ENCODE data around the gene ERC1. TPM values are rescaled to one million over a fixed set of nuclear protein-coding genes. Genes with fewer than 3 reads are reported as not detected.
A peak's percentile ranks its signal among the peaks of the same experiment; 100 is the strongest.

The ERC1 gene
- total RNA-seq, 2 experiments from 2014 or later, result 24.7 to 31.9 TPM

DNA sequence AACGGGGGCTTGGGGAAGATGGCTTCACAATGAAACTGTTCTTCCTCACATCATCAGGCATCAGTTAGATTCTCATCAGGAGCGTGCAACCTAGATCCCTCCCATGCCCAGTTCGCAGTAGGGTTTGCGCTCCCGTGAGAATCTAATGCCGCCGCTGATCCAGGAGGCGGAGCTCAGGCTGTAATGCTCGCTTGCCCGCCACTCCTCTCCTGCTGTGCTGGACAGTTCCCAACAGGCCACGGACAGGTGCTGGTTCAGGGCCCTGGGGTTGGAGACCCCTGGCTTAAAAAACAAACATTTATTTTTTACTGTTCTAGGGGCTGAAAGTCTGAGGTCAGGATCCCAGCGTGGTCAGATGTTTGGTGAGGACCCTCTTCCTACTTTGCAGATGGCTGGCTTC, 422.9 kb downstream of the ERC1 start:
- no peak overlapping the region for H3K27ac Mint-ChIP-seq
- ChIA-PET POLR2A (no interaction called here), CTCF (no interaction called here)
- H3K36me3 Mint-ChIP-seq (ENCODE audit: low read depth), result peaks cover 30% of the 10 kb centered on the region
- peaks cover 1% of the 10 kb centered on the region for H3K9me3 Mint-ChIP-seq (ENCODE audit: low read depth)
- no peaks in the 10 kb centered on the region for H3K4me1 Mint-ChIP-seq
- no peak for ATAC-seq
- intact Hi-C loops (cut with DNase I, micrococcal nuclease), result no loop called here
- H3K4me3 Mint-ChIP-seq, result no peak overlapping the region
- no peaks in the 10 kb centered on the region for H3K27me3 Mint-ChIP-seq
- no peak for DNase-seq

DNA sequence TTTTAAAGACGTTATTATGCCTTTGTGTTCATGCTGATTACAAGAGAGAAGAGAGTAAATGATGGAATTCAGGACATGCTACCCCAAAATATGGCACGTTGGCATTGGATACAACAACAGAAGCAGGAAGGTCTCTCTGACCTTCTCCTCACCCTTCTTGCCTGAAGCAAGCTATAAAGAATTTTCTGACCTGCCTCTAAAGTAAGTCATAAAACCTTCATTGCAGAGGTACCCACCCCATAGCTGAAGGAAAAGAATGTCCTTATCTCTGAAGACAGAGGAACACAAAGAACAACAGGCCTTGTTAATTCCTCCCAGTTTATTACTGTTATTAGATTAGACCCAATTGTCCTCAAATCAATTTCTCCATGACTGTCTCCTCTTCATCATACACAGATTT, 427.1 kb downstream of the ERC1 start:
- ChIA-PET POLR2A (no interaction called here), CTCF (no interaction called here)
- intact Hi-C loops (cut with DNase I, micrococcal nuclease), result no loop called here
- ATAC-seq (no peak), DNase-seq (no peak)
- H3K27ac Mint-ChIP-seq, result no peak overlapping the region
- H3K36me3 Mint-ChIP-seq (ENCODE audit: low read depth), result peaks cover 29% of the 10 kb centered on the region
- no peak overlapping the region for H3K4me3 Mint-ChIP-seq
- peaks cover 7% of the 10 kb centered on the region for H3K9me3 Mint-ChIP-seq (ENCODE audit: low read depth)
- H3K27me3 Mint-ChIP-seq, result no peaks in the 10 kb centered on the region
- H3K4me1 Mint-ChIP-seq, result peaks cover 9% of the 10 kb centered on the region

DNA sequence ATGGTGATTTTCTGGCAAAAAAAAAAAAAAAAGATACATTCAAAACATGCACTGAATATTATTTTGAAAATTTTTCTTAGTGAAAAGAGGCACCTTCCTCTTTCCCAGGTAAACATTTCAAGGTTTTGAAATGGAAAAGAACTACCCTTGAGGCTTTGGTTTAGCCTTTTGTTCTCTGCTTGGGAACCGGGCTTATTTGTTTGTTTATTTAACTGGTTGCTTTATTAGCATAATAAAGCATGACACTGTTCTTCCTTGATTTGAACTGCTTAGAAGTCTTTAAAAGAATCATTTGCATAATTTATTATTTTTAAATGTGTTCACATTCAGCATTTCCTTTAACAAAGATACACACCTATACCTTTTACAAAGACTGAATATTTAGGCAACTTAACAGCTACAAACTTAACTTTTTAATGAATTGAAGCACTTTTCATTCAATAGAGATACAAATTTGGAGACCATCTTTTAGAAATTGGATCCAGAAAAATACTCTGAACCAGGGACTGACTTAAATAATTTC, 428.9 kb downstream of the ERC1 start:
- H3K4me3 Mint-ChIP-seq, result no peak overlapping the region
- peaks cover 7% of the 10 kb centered on the region for H3K9me3 Mint-ChIP-seq (ENCODE audit: low read depth)
- peaks cover 28% of the 10 kb centered on the region for H3K36me3 Mint-ChIP-seq (ENCODE audit: low read depth)
- ATAC-seq (no peak), DNase-seq (no peak)
- intact Hi-C loops (cut with DNase I, micrococcal nuclease), result no loop called here
- CTCF ChIA-PET, result no interaction called here
- POLR2A ChIA-PET, result no interaction called here
- no peaks in the 10 kb centered on the region for H3K27me3 Mint-ChIP-seq
- no peak overlapping the region for H3K27ac Mint-ChIP-seq
- H3K4me1 Mint-ChIP-seq, result peaks cover 11% of the 10 kb centered on the region

DNA sequence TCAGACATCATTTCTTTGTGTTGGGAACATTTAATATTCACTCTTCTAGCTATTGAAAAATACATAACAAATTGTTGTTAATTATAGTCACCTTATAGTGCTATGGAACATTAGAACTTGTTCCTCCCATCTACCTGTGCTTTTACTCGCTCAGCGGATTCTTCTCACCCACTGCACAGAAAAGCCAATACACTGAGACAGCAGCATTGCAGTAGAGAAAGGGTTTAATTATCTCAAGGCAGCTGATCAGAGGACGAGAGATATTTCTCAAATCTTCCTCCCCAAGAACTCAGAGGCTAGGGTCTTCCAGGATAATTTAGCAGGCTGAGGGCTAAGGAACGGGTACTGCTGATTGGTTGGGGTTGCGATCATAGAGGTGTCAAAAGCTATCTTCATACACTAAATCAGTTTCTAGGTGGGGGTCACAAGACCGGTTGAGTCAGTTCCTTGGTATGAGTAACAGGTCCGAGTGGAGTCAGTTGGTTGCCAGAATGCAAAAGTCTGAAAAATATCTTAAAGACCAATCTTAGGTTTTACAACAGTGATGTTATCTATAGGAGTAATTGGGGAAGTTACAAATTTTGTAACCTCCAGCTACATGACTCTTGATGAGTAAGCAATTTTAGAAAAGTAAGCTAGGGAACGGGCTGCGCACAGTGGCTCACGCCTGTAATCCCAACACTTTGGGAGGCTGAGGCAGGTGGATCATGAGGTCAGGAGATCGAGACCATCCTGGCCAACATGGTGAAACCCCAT, 430.2 kb downstream of the ERC1 start:
- Mint-ChIP-seq H3K27me3 (no peaks in the 10 kb centered on the region), H3K4me1 (peaks cover 11% of the 10 kb centered on the region), H3K4me3 (no peak overlapping the region), H3K27ac (no peak overlapping the region), H3K9me3 (ENCODE audit: low read depth) (peaks cover 7% of the 10 kb centered on the region), H3K36me3 (ENCODE audit: low read depth) (peaks cover 24% of the 10 kb centered on the region)
- intact Hi-C loops (cut with DNase I, micrococcal nuclease), result no loop called here
- ATAC-seq, result no peak
- ChIA-PET CTCF (interaction anchor here (0.8 to 1.6 kb wide), 5 partner anchors 9 to 303 kb away, joined by 3 to 5 read pairs (median 3); no protein-coding TSS in a partner anchor), POLR2A (interaction anchor here (0.5 to 0.7 kb wide), 4 partner anchors 29 to 978 kb away, joined by 3 to 4 read pairs (median 4); no protein-coding TSS in a partner anchor)
- no peak for DNase-seq

DNA sequence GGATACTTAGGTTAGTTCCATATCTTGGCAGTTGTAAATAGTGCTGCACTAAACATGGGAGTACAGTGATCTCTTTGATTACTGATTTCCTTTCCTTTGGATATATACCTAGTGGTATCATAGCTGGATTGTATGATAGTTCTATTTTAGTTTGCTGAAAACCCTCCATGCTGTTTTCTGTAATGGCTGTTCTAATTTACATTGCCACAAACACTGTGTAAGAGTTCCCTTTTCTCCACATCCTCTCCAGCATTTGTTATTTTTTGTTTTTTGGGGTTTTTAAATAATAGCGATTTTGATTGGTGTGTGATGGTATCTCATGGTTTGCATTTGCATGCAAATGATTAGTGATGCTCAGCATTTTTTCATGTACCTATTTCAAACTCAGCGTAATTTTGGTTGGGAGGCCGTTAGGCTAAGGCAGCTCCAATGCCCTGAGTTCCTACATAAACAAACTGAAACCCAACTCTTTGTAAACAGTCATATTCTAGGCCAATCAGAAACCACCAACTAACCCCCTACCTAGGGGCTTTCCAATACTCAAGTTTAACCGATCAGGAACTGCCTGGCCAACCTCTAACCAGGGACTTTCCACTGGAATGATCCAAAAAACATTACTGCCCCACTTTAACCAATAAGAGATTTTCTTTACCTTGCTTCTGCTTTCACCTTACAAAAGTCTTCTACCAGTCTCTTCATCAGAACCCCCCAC, 431.7 kb downstream of the ERC1 start:
- CTCF ChIA-PET, result interaction anchor here (1.2 to 1.6 kb wide), 3 partner anchors 13 to 305 kb away, joined by 3 to 5 read pairs (median 3); no protein-coding TSS in a partner anchor

DNA sequence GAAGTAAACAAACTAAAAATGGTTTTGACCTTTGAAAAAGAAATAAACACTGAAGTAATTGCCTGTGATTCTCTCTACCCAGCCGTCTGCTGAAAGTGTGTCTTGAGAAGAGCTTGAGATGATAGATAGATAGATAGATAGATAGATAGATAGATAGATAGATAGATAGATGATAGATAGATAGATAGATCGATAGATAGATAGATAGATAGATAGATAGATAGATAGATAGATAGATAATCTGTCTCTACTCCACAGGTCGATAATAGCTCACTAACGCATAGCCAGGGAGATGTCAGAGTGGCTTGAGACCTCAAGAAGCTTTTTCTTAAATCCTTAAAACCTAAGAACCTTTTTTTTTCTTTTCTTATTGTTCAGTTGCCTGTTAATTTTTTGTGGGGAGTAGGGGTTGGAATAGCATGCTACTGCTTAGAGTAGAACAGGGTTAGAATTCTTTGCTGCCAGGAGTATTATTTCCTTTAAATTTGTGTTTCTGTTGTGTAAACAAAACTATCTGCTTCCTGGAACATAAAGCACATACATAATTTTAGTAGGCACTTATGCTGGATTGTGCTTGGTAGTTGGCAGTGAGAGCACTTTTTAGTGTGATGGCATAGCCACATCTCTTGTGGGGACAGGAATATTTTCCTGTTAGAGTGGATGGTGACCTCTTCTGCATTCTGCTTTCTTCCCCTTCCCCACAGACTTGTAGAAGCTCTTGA, 433.8 kb downstream of the ERC1 start:
- Mint-ChIP-seq H3K27me3 (no peaks in the 10 kb centered on the region), H3K36me3 (ENCODE audit: low read depth) (peaks cover 13% of the 10 kb centered on the region), H3K4me3 (no peak overlapping the region), H3K4me1 (peaks cover 11% of the 10 kb centered on the region), H3K9me3 (ENCODE audit: low read depth) (peaks cover 6% of the 10 kb centered on the region), H3K27ac (no peak overlapping the region)
- no peak for DNase-seq
- intact Hi-C loops (cut with DNase I, micrococcal nuclease), result no loop called here
- ATAC-seq, result no peak
- ChIA-PET POLR2A (no interaction called here), CTCF (interaction anchor here (0.9 to 1.5 kb wide), 3 partner anchors 12 to 307 kb away, joined by 3 to 4 read pairs (median 4); no protein-coding TSS in a partner anchor)

More for the DNA sequence above, 431.7 kb downstream of the ERC1 start:
- POLR2A ChIA-PET, result no interaction called here
- Mint-ChIP-seq H3K9me3 (ENCODE audit: low read depth) (peaks cover 7% of the 10 kb centered on the region), H3K4me3 (no peak overlapping the region), H3K27me3 (no peaks in the 10 kb centered on the region), H3K4me1 (peaks cover 11% of the 10 kb centered on the region), H3K36me3 (ENCODE audit: low read depth) (peaks cover 21% of the 10 kb centered on the region), H3K27ac (no peak overlapping the region)
- intact Hi-C loops (cut with DNase I, micrococcal nuclease), result no loop called here
- DNase-seq (no peak), ATAC-seq (peak; percentile 53)

DNA sequence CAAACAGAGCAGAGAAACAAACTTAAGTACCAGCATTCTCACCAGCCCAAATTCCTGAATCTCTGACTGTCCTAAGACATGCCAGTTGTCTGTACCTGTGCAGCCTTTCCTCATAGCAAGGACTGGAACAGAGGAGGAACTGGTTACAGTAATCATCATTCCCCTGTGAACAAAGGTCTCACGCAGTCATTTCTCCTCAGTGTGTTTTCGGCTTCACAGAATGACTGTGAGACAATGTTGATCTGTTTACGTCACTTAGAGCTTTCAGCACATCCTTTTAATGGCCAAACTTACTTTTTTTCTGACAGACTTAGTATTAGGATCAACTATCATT, 434.3 kb downstream of the ERC1 start:
- peaks cover 13% of the 10 kb centered on the region for H3K36me3 Mint-ChIP-seq (ENCODE audit: low read depth)
- peaks cover 6% of the 10 kb centered on the region for H3K9me3 Mint-ChIP-seq (ENCODE audit: low read depth)
- intact Hi-C loops (cut with DNase I, micrococcal nuclease), result no loop called here
- H3K27ac Mint-ChIP-seq, result no peak overlapping the region
- CTCF ChIA-PET, result interaction anchor here (0.7 to 0.9 kb wide), 2 partner anchors 158 to 307 kb away, joined by 4 read pairs; no protein-coding TSS in a partner anchor
- H3K4me3 Mint-ChIP-seq, result no peak overlapping the region
- POLR2A ChIA-PET, result interaction anchor here (0.6 kb wide), 1 partner anchor 473 kb away, joined by 3 read pairs; no protein-coding TSS in a partner anchor
- DNase-seq (no peak), ATAC-seq (no peak)
- H3K4me1 Mint-ChIP-seq, result peaks cover 11% of the 10 kb centered on the region
- no peaks in the 10 kb centered on the region for H3K27me3 Mint-ChIP-seq

DNA sequence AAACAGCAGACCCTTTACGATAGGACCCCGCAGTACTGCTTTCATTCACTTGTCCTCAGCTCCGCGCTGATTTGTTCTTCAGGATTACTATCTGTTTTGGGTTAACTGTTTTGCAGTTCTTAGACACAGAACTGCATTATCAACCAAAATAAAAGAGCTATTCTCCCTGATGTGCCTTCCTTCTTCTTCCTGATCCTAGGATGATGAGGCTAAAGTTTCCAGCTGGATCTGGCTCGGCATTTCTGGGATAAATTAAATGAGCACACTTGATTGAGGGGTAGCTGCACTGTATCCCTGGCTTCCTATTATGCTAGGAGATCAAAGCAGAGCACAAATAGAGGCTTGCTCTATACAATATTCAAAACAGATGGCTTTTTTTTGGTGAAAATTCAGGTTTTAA, 437.6 kb downstream of the ERC1 start:
- Mint-ChIP-seq H3K9me3 (ENCODE audit: low read depth) (no peaks in the 10 kb centered on the region), H3K27me3 (no peaks in the 10 kb centered on the region), H3K4me1 (no peaks in the 10 kb centered on the region), H3K36me3 (ENCODE audit: low read depth) (peaks cover under 1% of the 10 kb centered on the region), H3K4me3 (no peak overlapping the region), H3K27ac (no peak overlapping the region)
- ATAC-seq (no peak), DNase-seq (no peak)
- ChIA-PET CTCF (no interaction called here), POLR2A (no interaction called here)
- intact Hi-C loops (cut with DNase I, micrococcal nuclease), result no loop called here

DNA sequence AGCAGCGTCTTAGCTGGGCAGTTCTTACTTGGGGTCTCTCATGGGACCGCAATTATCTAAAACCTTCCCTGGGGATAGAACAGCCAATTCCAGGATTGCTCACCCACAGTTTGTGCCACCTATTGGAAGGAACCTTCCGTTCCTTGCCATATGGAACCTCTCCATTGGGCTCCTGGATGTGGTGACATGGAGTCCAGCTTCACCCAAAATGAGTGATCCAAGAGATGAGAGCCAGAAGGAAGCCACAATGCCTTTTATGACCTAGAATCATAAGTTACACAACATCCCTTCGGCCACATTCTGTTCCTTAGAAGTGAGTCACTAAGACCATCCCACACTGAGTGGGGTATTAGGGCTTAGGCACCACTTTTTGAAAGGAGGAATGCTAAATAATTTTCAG, 439.0 kb downstream of the ERC1 start:
- intact Hi-C loops (cut with DNase I, micrococcal nuclease), result no loop called here
- no peak for ATAC-seq
- no peak overlapping the region for H3K27ac Mint-ChIP-seq
- no peaks in the 10 kb centered on the region for H3K36me3 Mint-ChIP-seq (ENCODE audit: low read depth)
- no peak for DNase-seq
- no peaks in the 10 kb centered on the region for H3K9me3 Mint-ChIP-seq (ENCODE audit: low read depth)
- ChIA-PET CTCF (no interaction called here), POLR2A (no interaction called here)
- no peaks in the 10 kb centered on the region for H3K27me3 Mint-ChIP-seq
- H3K4me3 Mint-ChIP-seq, result no peak overlapping the region
- no peaks in the 10 kb centered on the region for H3K4me1 Mint-ChIP-seq

DNA sequence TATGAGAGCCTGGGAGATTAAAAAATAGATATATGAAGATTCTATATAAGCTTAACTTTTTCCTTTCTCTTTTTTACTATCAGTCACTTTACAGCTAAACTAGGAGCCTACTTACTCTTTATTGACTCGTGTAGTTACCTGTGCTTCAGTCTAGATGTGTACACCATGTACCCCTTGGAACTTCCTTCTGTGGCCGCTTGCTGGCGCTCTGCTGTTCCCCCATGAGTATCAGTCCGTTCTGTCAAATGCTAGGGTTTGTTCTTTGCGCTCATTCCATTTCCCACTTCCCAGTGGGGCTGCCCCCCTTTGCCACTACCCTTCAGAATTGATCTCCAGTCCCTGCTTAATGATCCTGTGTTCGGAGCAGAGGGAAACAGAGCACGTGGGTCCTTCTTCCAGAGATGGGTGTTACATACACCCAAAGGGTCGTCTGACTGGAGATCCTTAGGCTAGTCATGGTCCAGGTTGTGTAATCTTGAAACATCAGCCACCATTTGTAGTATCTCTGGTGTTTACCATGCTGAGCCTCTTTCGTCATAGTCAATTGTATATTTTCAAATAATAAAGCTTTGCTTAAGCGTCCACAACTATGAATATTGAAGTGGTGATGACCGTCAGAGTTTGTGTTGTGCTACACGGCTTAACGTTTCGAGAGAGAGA, 443.4 kb downstream of the ERC1 start:
- no peak for ATAC-seq
- no peaks in the 10 kb centered on the region for H3K36me3 Mint-ChIP-seq (ENCODE audit: low read depth)
- DNase-seq, result no peak
- ChIA-PET POLR2A (no interaction called here), CTCF (interaction anchor here (1.6 kb wide), 1 partner anchor 18 kb away, joined by 4 read pairs; no protein-coding TSS in a partner anchor)
- no peak overlapping the region for H3K4me3 Mint-ChIP-seq
- no peak overlapping the region for H3K27ac Mint-ChIP-seq
- H3K9me3 Mint-ChIP-seq (ENCODE audit: low read depth), result no peaks in the 10 kb centered on the region
- H3K4me1 Mint-ChIP-seq, result no peaks in the 10 kb centered on the region
- no peaks in the 10 kb centered on the region for H3K27me3 Mint-ChIP-seq
- intact Hi-C loops (cut with DNase I, micrococcal nuclease), result no loop called here

DNA sequence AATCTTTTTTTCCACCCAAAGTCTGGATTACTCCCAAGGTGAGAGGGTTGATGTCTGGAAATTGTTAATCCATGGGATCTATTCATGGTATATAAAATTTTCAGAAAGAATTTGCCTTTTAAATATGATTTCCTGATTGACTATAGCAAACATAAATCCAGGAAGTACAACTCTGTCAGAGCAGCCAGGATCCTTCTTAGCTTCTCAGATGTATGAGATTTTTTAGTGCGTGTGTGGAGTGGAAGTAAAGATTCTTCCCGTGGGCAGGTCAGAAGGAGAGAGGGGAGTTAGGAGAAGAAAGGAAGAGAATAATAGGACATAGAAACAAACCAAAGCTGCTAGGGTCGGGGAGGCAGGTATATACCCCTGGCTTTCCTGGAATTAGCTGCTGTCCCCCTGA, 444.0 kb downstream of the ERC1 start:
- no peaks in the 10 kb centered on the region for H3K27me3 Mint-ChIP-seq
- no peaks in the 10 kb centered on the region for H3K9me3 Mint-ChIP-seq (ENCODE audit: low read depth)
- peaks cover 2% of the 10 kb centered on the region for H3K36me3 Mint-ChIP-seq (ENCODE audit: low read depth)
- ATAC-seq (no peak), DNase-seq (no peak)
- no peaks in the 10 kb centered on the region for H3K4me1 Mint-ChIP-seq
- H3K27ac Mint-ChIP-seq, result no peak overlapping the region
- POLR2A ChIA-PET, result no interaction called here
- intact Hi-C loops (cut with DNase I, micrococcal nuclease), result no loop called here
- CTCF ChIA-PET, result interaction anchor here (1.1 to 1.6 kb wide), 3 partner anchors 13 to 317 kb away, joined by 3 to 4 read pairs (median 3); no protein-coding TSS in a partner anchor
- H3K4me3 Mint-ChIP-seq, result no peak overlapping the region
